ENCODE results near the gene FAM131A.

- TF ChIP-seq EZH2 (IDR thresholded peaks at IDR 0.05; ENCODE audit: borderline replicate concordance, low read length) (no peak), CTCF (conservative IDR thresholded peaks at IDR 0.05 in 1 of 2, IDR thresholded peaks at IDR 0.05 in 1 of 2; ENCODE audit: extremely low read depth in 1 of 2, insufficient read depth in 1 of 2, low read depth in 1 of 2, low read length in 2 of 2) (no peak)
These were observed 22.2 kb downstream of the FAM131A start for GRCh38 chr3:184359610-184360009.

All from mammary epithelial cell (primary cell).